GM20000 (cell line): Measurements from ENCODE around the gene MYO9A.

Experiments used
- DNase-seq: peaks from one replicate; pipeline ENCODE4 v3.0.0; 2012; ENCODE audit warnings: low spot score
- TF ChIP-seq, protein P1 (sequence below): IDR thresholded peaks from 2 replicates; pipeline ENCODE4 v1.5.1; 2012; ENCODE audit warnings: mild to moderate bottlenecking, control low read depth; ENCODE audit errors: extremely low read depth, missing control alignments

MYO9A gene

DNA sequence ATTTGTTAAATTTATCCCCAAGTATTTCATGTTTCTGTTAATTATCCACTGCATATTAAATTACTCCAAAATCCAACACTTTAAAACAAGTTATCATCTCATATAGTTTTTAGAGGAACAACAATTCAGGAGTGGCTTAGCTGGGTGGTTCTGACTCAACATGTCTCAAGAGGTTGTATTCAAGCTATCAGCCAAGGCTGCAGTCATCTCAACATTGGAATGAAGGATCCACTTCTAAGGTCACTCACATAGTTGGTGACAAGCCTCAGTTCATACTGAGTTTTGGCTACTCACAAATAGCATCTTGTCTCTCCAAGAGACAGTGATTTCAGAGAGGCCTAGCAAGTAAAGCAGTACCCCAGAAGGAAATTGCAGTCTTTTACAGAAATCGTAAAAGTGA lies 172.9 kb downstream of the MYO9A start:
- TF ChIP-seq, protein P1, sequence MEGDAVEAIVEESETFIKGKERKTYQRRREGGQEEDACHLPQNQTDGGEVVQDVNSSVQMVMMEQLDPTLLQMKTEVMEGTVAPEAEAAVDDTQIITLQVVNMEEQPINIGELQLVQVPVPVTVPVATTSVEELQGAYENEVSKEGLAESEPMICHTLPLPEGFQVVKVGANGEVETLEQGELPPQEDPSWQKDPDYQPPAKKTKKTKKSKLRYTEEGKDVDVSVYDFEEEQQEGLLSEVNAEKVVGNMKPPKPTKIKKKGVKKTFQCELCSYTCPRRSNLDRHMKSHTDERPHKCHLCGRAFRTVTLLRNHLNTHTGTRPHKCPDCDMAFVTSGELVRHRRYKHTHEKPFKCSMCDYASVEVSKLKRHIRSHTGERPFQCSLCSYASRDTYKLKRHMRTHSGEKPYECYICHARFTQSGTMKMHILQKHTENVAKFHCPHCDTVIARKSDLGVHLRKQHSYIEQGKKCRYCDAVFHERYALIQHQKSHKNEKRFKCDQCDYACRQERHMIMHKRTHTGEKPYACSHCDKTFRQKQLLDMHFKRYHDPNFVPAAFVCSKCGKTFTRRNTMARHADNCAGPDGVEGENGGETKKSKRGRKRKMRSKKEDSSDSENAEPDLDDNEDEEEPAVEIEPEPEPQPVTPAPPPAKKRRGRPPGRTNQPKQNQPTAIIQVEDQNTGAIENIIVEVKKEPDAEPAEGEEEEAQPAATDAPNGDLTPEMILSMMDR, result no peak

DNA sequence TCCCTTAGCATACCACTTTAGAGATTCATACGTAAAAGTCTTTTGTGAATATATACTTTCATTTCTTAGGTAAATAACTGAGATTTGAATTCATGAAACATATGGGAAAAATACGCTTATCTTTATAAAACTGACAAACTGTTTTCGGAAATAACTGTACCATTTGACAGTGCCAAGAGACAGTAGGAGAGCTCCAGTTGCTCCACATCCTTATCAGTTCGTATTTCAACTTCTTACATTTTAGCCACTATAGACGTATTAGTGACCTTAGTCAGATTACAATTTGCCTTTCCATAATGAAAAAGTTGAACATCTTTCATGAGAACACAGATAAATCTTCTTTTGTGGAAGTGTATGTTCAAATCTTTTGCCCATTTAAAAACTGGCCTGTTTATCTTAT lies 174.1 kb downstream of the MYO9A start:
- TF ChIP-seq, protein P1, result no peak
- no peak for DNase-seq

More for the DNA sequence above, 172.9 kb downstream of the MYO9A start:
- no peak for DNase-seq

DNA sequence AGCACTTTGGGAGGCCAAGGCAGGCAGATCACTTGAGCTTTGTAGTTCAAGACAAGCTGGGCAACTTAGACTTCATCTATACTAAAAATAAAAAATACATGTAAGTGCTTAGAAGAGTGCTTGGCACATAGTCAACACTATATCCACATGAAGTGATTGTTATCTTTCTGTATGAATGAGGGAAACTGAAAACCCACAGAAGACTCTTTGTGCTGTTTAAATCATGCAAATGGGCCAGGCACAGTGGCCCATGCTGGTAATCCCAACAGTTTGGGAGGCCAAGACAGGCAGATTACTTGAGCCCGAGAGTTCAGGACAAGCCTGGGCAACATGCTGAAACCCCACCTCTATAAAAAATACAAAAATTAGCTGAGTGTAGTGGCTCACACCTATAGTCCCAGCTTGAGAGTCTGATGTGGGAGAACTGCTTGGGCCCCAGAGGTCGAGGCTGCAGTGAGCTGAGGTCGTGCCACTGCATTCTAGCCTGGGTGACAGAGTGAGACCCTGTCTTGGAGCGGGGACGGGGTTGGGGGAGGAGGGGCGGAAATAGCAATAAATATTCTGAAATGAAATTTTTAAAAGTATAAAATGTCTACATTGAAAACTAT lies 177.9 kb downstream of the MYO9A start:
- TF ChIP-seq, protein P1, result no peak
- no peak for DNase-seq

DNA sequence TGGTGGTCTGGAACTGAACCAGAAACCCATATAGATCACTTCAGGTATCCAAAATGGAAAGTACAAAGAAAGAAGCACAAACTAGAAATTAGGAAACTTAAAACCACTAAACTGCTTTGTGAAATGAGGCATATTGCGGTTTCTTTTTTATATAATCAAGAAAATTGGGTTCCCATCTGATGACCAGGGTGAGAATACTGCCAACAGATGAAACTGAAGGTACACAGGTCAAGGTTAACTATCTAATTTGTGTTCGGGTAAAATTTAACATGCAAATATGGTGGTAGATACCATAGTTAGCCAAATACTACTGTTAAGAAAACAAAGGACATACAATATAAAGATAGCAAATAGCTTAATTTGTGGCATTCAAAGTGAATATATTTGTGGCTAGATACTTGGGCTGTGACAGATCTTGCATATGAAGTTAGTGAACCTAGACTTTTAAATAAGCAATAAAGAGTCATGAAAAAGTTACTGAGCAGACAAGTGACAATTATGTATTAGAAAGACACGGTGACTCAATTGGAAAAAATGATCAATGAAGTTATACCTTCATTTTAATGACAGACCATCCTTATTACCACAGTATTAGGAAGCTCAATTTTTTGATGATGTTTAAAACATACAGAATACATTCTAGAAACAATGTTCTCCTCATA lies 180.2 kb downstream of the MYO9A start:
- DNase-seq, result no peak
- TF ChIP-seq, protein P1, result no peak

DNA sequence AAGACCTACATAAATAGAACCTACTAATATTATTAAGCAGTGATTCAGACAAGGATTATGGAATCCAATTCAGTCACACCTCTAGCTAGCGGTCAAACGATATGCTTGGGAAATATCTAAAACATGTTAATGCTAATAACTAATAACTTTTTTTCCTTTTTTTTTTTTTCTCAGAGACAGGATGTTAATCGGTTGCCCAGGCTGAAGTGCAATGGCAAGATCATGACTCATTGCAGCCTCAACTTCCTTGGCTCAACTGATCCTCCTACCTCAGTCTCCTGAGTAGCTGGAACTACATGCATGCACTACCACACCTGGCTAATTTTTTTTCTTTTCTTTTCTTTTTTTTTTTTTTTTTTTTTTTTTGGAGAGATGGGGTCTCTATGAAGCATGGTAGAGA lies 183.5 kb downstream of the MYO9A start:
- no peak for DNase-seq
- TF ChIP-seq, protein P1, result no peak

DNA sequence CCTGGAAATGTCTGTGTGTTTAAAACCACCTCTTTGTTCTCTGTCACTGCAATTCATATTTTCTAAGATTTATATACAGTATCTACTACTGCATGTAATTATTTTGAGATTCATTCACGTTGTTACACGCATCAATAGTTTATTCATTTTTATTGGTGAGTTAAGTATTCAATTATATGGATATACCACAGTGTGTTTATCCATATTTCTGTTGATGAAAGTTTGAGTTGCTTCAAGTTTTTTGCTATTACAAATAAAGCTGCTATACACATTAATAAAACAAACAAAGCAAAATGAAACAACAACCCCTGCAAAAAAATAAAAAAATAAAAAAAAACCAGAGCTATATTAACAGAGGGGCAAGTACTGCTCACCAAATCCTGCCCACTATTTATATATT lies 185.3 kb downstream of the MYO9A start:
- TF ChIP-seq, protein P1, result no peak
- no peak for DNase-seq

DNA sequence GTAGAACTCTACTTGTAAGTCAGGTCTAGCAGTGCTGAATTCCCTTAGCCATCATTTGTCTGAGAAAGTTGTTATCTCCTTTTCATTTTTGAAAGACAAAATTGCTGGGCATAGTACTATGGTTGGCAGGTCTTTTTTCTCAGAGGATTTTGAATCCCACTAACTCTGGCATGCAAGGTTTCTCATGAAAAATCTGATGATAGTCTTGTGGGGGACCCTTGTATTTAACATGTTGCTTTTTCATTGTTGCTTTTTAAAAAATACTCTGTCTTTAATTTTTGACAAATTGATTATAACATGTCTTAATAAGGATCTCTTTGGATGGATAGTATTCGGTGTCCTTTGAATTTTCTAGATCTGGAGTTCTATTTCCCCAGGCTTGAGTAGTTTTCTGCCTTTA lies 186.7 kb downstream of the MYO9A start:
- no peak for DNase-seq
- TF ChIP-seq, protein P1, result no peak
